H9 (cell line): ENCODE measurements around the gene CBR3. TPM values are rescaled to one million over a fixed set of nuclear protein-coding genes. Genes with fewer than 3 reads are reported as not detected.

Experiments
- DNase-seq: peaks from one replicate; pipeline ENCODE4 v3.0.0-alpha.2; 2017
- H2AFZ ChIP-seq: one replicate; pipeline ENCODE4 v1.6.1; 2013; ENCODE audit warnings: mild to moderate bottlenecking, low read length, control low read depth, moderate library complexity
- H2AK5ac ChIP-seq: 2 replicates; pipeline ENCODE4 v1.6.1; 2013; ENCODE audit warnings: low read length, control low read depth, mixed read lengths; ENCODE audit not compliant: insufficient read length
- H2BK120ac ChIP-seq: one replicate; pipeline ENCODE4 v1.6.1; 2013; ENCODE audit warnings: low read depth, mild to moderate bottlenecking, low read length, control low read depth, inconsistent platforms; ENCODE audit not compliant: poor library complexity, severe bottlenecking
- H2BK12ac ChIP-seq: 2 replicates; pipeline ENCODE4 v1.6.1; 2013; ENCODE audit warnings: low read length, control low read depth, mixed read lengths, low read depth; ENCODE audit not compliant: insufficient read length
- H2BK15ac ChIP-seq: 2 replicates; pipeline ENCODE4 v1.6.1; 2013; ENCODE audit warnings: low read depth, low read length, control low read depth
- H2BK20ac ChIP-seq: one replicate; pipeline ENCODE4 v1.6.1; 2013; ENCODE audit warnings: low read depth, mild to moderate bottlenecking, low read length, control low read depth, inconsistent platforms; ENCODE audit not compliant: poor library complexity, severe bottlenecking
- H2BK5ac ChIP-seq: 2 replicates; pipeline ENCODE4 v1.6.1; 2013; ENCODE audit warnings: low read length, control low read depth, mixed read lengths; ENCODE audit not compliant: insufficient read length
- H3K14ac ChIP-seq: 2 replicates; pipeline ENCODE4 v1.6.1; 2013; ENCODE audit warnings: low read length, control low read depth; ENCODE audit not compliant: insufficient read depth
- H3K18ac ChIP-seq: 2 replicates; pipeline ENCODE4 v1.6.1; 2013; ENCODE audit warnings: low read depth, mild to moderate bottlenecking, mixed read lengths, low read length, control low read depth; ENCODE audit not compliant: insufficient read length
- H3K23ac ChIP-seq: 2 replicates; pipeline ENCODE4 v1.6.1; 2013; ENCODE audit warnings: low read length, control low read depth, mixed read lengths, low read depth; ENCODE audit not compliant: insufficient read length
- H3K23me2 ChIP-seq: 2 replicates; pipeline ENCODE4 v1.6.1; 2013; ENCODE audit warnings: low read depth, mild to moderate bottlenecking, mixed read lengths, low read length, control low read depth; ENCODE audit not compliant: insufficient read length, poor library complexity, severe bottlenecking
- H3K27ac ChIP-seq: 2 replicates; pipeline ENCODE4 v1.5.1; 2013; ENCODE audit warnings: low read length, control low read depth, mixed read lengths, low read depth; ENCODE audit not compliant: insufficient read length
- H3K27me3 ChIP-seq: 2 replicates; pipeline ENCODE4 v1.6.1; 2013; ENCODE audit warnings: low read length, control low read depth, inconsistent platforms; ENCODE audit not compliant: insufficient read depth
- H3K4ac ChIP-seq: 2 replicates; pipeline ENCODE4 v1.6.1; 2013; ENCODE audit warnings: low read depth, mild to moderate bottlenecking, control low read depth, inconsistent platforms, low read length, moderate library complexity
- H3K4me1 ChIP-seq: 2 replicates; pipeline ENCODE4 v1.6.1; 2013; ENCODE audit warnings: low read length, control low read depth, inconsistent platforms; ENCODE audit not compliant: insufficient read depth
- H3K4me2 ChIP-seq: 2 replicates; pipeline ENCODE4 v1.6.1; 2013; ENCODE audit warnings: low read length, control low read depth, mixed read lengths; ENCODE audit not compliant: insufficient read length, insufficient read depth
- H3K56ac ChIP-seq: 2 replicates; pipeline ENCODE4 v1.6.1; 2013; ENCODE audit warnings: low read depth, mild to moderate bottlenecking, mixed read lengths, low read length, control low read depth; ENCODE audit not compliant: insufficient read length
- H3K79me1 ChIP-seq: 2 replicates; pipeline ENCODE4 v1.6.1; 2013; ENCODE audit warnings: low read depth, mild to moderate bottlenecking, moderate library complexity, low read length, control low read depth, inconsistent platforms; ENCODE audit not compliant: insufficient read depth, poor library complexity, severe bottlenecking
- H3K79me2 ChIP-seq: 2 replicates; pipeline ENCODE4 v1.6.1; 2013; ENCODE audit warnings: low read length, control low read depth, inconsistent platforms; ENCODE audit not compliant: insufficient read depth
- H3K9ac ChIP-seq: 2 replicates; pipeline ENCODE4 v1.6.1; 2013; ENCODE audit warnings: low read length, control low read depth, mixed read lengths; ENCODE audit not compliant: insufficient read length; ENCODE audit errors: extremely low read depth
- H3K9me3 ChIP-seq: one replicate; pipeline ENCODE4 v1.6.1; 2013; ENCODE audit warnings: low read depth, low read length, inconsistent platforms; ENCODE audit not compliant: control insufficient read depth
- H3T11ph ChIP-seq: one replicate; pipeline ENCODE4 v1.6.1; 2013; ENCODE audit warnings: mild to moderate bottlenecking, low read length, control low read depth, inconsistent platforms
- H4K20me1 ChIP-seq: one replicate; pipeline ENCODE4 v1.6.1; 2013; ENCODE audit not compliant: control insufficient read depth, insufficient read length, insufficient read depth
- H4K5ac ChIP-seq: 2 replicates; pipeline ENCODE4 v1.6.1; 2013; ENCODE audit warnings: low read depth, mild to moderate bottlenecking, mixed read lengths, low read length, control low read depth; ENCODE audit not compliant: insufficient read length
- H4K8ac ChIP-seq: replicated peaks from 2 replicates; pipeline ENCODE4 v1.6.1; 2013; ENCODE audit warnings: low read length, control low read depth, mixed read lengths, low read depth; ENCODE audit not compliant: insufficient read length
- H4K91ac ChIP-seq: 2 replicates; pipeline ENCODE4 v1.6.1; 2013; ENCODE audit warnings: low read depth, mild to moderate bottlenecking, moderate library complexity, mixed read lengths, low read length, control low read depth; ENCODE audit not compliant: insufficient read length
- H3K27ac Mint-ChIP-seq, 3 experiments: 2 replicates in 2 of 3; 3 replicates in 1 of 3; pipeline ENCODE4 v1.8.0; 2020 to 2021; ENCODE audit warnings: mixed read lengths in 3 of 3, mild to moderate bottlenecking in 1 of 3, moderate library complexity in 1 of 3
- H3K27me3 Mint-ChIP-seq: 2 replicates; pipeline ENCODE4 v1.8.0; 2021; ENCODE audit warnings: low read depth, mild to moderate bottlenecking, moderate library complexity, mixed read lengths
- H3K36me3 Mint-ChIP-seq, 3 experiments: 2 replicates in 2 of 3; 3 replicates in 1 of 3; pipeline ENCODE4 v1.8.0; 2020 to 2021; ENCODE audit warnings: low read depth in 3 of 3, mixed read lengths in 3 of 3; ENCODE audit not compliant: insufficient read depth in 1 of 3
- H3K4me1 Mint-ChIP-seq, 2 experiments: 2 replicates each; pipeline ENCODE4 v1.8.0; 2020; ENCODE audit warnings: mixed read lengths in 2 of 2
- H3K4me3 Mint-ChIP-seq, 2 experiments: 2 replicates in 1 of 2; 3 replicates in 1 of 2; pipeline ENCODE4 v1.8.0; 2020 to 2021; ENCODE audit warnings: mild to moderate bottlenecking in 2 of 2, mixed read lengths in 2 of 2, moderate library complexity in 1 of 2
- H3K9me3 Mint-ChIP-seq, 2 experiments: 2 replicates in 1 of 2; 3 replicates in 1 of 2; pipeline ENCODE4 v1.8.0; 2020; ENCODE audit warnings: mild to moderate bottlenecking in 2 of 2, mixed read lengths in 2 of 2, moderate library complexity in 1 of 2
- WGBS: extraction: QIAGEN DNeasy Blood & Tissue Kit; methylation state at CpG from one replicate; pipeline ENCODE4 v1.1.7; 2013; ENCODE audit warnings: missing lambda C conversion rate, low lambda C conversion rate, mixed read lengths; ENCODE audit not compliant: insufficient read length; ENCODE audit errors: extremely low coverage; 5-methylcytosine and 5-hydroxymethylcytosine counted together
- total RNA-seq: library from RNA; stranded (reverse); gene quantifications from 2 replicates; pipeline ENCODE4 v1.2.1, GENCODE V29; 2021
- TF ChIP-seq, protein P1 (sequence below): fragments of 200-600 bp; sonication (generic); conservative IDR thresholded peaks from 3 replicates; pipeline ENCODE4 v1.8.0; 2021; ENCODE audit warnings: antibody characterized with exemption, mild to moderate bottlenecking

Gene CBR3
- total RNA-seq, 1 experiment from 2014 or later = 2.4 TPM

DNA sequence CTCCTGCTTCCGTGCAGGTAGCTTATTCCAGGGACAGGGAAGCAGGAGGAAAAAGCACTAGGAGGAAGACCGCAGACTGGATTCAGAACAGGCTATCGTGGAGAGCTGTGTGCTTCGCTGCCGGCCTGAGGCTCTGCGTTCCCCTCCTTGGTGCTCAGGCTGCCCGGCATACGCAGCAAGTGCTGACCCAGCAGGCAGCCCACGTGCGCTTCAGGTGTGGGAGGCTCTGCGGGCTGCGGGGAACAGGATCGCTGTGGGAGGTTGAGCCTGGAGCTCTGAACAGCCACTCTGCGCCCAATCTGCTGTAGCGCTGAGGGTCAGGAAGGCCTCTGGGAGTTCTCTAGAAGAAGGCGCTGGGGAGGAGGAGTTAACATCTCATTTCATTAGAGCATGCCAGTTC is 49.7 kb downstream of the CBR3 start:
- Histone ChIP-seq H3K23me2 (no peaks in the 10 kb centered on the region), H4K8ac (no peak overlapping the region), H3K27ac (no peak overlapping the region), H3K56ac (no peak overlapping the region), H3K9me3 (no peaks in the 10 kb centered on the region), H3K79me2 (no peaks in the 10 kb centered on the region), H2BK15ac (no peak overlapping the region), H2BK5ac (no peak overlapping the region), H3K14ac (peak overlapping the region; percentile 8; the same call in 1 of the 2 replicates), H4K91ac (no peak overlapping the region), H3K9ac (no peak overlapping the region), H3K27me3 (no peaks in the 10 kb centered on the region), H2BK120ac (no peak overlapping the region), H3K23ac (no peak overlapping the region), H3K4me2 (no peak overlapping the region), H2AK5ac (no peak overlapping the region), H2BK20ac (no peak overlapping the region), H3K18ac (no peak overlapping the region), H2AFZ (no peak overlapping the region), H3K4me1 (no peaks in the 10 kb centered on the region; the same call in 1 of the 2 replicates), H3K79me1 (no peaks in the 10 kb centered on the region), H4K5ac (no peak overlapping the region), H2BK12ac (no peak overlapping the region), H3T11ph (no peak overlapping the region), H4K20me1 (no peaks in the 10 kb centered on the region), H3K4ac (no peak overlapping the region)
- DNase-seq = no peak
- H3K4me1 Mint-ChIP-seq = peaks cover 15 to 17% of the 10 kb centered on the region in 2 experiments
- TF ChIP-seq, protein P1, sequence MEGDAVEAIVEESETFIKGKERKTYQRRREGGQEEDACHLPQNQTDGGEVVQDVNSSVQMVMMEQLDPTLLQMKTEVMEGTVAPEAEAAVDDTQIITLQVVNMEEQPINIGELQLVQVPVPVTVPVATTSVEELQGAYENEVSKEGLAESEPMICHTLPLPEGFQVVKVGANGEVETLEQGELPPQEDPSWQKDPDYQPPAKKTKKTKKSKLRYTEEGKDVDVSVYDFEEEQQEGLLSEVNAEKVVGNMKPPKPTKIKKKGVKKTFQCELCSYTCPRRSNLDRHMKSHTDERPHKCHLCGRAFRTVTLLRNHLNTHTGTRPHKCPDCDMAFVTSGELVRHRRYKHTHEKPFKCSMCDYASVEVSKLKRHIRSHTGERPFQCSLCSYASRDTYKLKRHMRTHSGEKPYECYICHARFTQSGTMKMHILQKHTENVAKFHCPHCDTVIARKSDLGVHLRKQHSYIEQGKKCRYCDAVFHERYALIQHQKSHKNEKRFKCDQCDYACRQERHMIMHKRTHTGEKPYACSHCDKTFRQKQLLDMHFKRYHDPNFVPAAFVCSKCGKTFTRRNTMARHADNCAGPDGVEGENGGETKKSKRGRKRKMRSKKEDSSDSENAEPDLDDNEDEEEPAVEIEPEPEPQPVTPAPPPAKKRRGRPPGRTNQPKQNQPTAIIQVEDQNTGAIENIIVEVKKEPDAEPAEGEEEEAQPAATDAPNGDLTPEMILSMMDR = no peak
- H3K27me3 Mint-ChIP-seq = no peaks in the 10 kb centered on the region
- H3K36me3 Mint-ChIP-seq = peaks cover 0 to 6% (median 5%) of the 10 kb centered on the region in 3 experiments; a peak in 2 of 7 replicates
- H3K27ac Mint-ChIP-seq = peak overlapping the region in 1 of 3 experiments; percentile 68; a peak in 1 of 7 replicates
- WGBS = no CpG with 5 or more reads among the region's 16 CpGs
- no peaks in the 10 kb centered on the region; a peak in 1 of 5 replicates for H3K9me3 Mint-ChIP-seq
- no peak overlapping the region for H3K4me3 Mint-ChIP-seq
